SU-DHL-6 (cell line): ENCODE measurements around the gene TMEM171.

Source experiments
- EZH2phosphoT487 ChIP-seq: fragments of 200-600 bp; sonication (generic), shearing (Covaris generic); conservative IDR thresholded peaks from 2 replicates; pipeline ENCODE4 v1.6.1; 2018; ENCODE audit warnings: mild to moderate bottlenecking, antibody characterized with exemption, low read length, moderate library complexity, mixed read lengths
- TF ChIP-seq, protein P1 (sequence below): fragments of 200-600 bp; sonication (generic); IDR thresholded peaks from one replicate; pipeline ENCODE4 v1.5.1; 2017; ENCODE audit warnings: antibody characterized with exemption, mild to moderate bottlenecking, low read length, moderate library complexity; ENCODE audit not compliant: insufficient read depth, poor library complexity, severe bottlenecking

DNA sequence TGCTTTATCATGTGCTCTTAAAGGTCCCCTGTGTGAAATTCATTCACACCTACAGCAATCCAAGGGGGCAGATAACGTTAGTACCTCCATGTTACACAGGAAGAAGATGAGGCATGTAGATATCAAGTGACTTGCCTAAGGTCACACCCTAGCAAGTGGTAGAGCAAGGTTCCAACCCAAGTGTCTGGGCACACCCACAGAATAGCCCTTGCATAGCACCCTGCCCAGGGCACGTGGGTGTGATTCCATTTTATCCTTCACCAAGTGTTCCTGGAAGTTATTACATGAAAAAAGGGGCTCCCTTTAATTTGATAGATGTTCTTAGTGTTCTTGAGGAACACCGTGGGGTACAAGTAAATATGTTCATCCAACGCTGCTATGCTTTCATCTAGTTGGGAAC lies 4.9 kb downstream of the TMEM171 start:
- TF ChIP-seq, protein P1, sequence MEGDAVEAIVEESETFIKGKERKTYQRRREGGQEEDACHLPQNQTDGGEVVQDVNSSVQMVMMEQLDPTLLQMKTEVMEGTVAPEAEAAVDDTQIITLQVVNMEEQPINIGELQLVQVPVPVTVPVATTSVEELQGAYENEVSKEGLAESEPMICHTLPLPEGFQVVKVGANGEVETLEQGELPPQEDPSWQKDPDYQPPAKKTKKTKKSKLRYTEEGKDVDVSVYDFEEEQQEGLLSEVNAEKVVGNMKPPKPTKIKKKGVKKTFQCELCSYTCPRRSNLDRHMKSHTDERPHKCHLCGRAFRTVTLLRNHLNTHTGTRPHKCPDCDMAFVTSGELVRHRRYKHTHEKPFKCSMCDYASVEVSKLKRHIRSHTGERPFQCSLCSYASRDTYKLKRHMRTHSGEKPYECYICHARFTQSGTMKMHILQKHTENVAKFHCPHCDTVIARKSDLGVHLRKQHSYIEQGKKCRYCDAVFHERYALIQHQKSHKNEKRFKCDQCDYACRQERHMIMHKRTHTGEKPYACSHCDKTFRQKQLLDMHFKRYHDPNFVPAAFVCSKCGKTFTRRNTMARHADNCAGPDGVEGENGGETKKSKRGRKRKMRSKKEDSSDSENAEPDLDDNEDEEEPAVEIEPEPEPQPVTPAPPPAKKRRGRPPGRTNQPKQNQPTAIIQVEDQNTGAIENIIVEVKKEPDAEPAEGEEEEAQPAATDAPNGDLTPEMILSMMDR = no peak
- no peak for TF ChIP-seq EZH2phosphoT487
